ENCODE results near the gene KCNJ15. TPM values are rescaled to one million over a fixed set of nuclear protein-coding genes. Genes with fewer than 3 reads are reported as not detected.

KCNJ15 gene
- total RNA-seq, 1 experiment from 2014 or later, result not detected

DNA sequence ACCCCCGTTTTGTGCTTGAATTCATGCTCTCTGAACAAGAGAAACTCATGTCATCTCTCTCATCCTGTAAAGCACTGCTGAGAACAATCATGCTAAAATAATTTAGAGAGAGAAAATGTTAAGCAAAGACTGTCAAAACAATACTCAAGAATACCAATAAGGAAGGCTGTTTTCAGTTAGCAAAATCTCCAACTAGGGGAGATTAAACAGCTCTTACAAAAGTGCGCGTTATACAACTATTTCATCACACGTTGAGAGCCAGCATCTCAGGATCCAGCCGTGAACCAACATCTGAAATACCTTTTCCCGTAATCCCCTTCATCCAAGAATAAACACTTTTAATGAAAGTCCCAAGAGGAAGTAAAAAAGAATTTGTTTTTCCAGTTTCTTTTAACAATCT, 44.1 kb upstream of the KCNJ15 start:
- H3K9me3 Mint-ChIP-seq (ENCODE audit: unreplicated experiment), result no peaks in the 10 kb centered on the region
- Histone ChIP-seq H3K36me3 (ENCODE audit: control insufficient read depth, insufficient read depth, low read length) (no peaks in the 10 kb centered on the region), H3K9me3 (0 out of 2 replicates have a peak, but pooled peaks cover 3% of the 10 kb centered on the region), H3K27me3 (replicated peaks; ENCODE audit: control insufficient read depth, insufficient read depth, low read length) (no peaks in the 10 kb centered on the region), H3K4me1 (no peaks in the 10 kb centered on the region), H3K4me3 (ENCODE audit: low read depth, low read length) (no peak overlapping the region)
- intact Hi-C loops (cut with micrococcal nuclease; ENCODE audit: unreplicated experiment), result no loop called here
- POLR2A ChIA-PET, result no interaction called here
- DNase-seq, result no peak
- H3K27ac Mint-ChIP-seq (ENCODE audit: unreplicated experiment), result no peak overlapping the region
- peaks cover 20% of the 10 kb centered on the region for H3K27me3 Mint-ChIP-seq (ENCODE audit: insufficient read depth, unreplicated experiment)
- CTCF ChIA-PET, result no interaction called here
- no peaks in the 10 kb centered on the region for H3K4me1 Mint-ChIP-seq (ENCODE audit: low read depth, unreplicated experiment)
- TF ChIP-seq, protein P1, sequence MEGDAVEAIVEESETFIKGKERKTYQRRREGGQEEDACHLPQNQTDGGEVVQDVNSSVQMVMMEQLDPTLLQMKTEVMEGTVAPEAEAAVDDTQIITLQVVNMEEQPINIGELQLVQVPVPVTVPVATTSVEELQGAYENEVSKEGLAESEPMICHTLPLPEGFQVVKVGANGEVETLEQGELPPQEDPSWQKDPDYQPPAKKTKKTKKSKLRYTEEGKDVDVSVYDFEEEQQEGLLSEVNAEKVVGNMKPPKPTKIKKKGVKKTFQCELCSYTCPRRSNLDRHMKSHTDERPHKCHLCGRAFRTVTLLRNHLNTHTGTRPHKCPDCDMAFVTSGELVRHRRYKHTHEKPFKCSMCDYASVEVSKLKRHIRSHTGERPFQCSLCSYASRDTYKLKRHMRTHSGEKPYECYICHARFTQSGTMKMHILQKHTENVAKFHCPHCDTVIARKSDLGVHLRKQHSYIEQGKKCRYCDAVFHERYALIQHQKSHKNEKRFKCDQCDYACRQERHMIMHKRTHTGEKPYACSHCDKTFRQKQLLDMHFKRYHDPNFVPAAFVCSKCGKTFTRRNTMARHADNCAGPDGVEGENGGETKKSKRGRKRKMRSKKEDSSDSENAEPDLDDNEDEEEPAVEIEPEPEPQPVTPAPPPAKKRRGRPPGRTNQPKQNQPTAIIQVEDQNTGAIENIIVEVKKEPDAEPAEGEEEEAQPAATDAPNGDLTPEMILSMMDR (IDR thresholded peaks at IDR 0.05; ENCODE audit: insufficient read depth in 1 of 2, low read depth in 1 of 2, low read length in 1 of 2, severe bottlenecking in 1 of 2, unreplicated experiment in 1 of 2), result no peak
- no peaks in the 10 kb centered on the region for H3K36me3 Mint-ChIP-seq (ENCODE audit: insufficient read depth, unreplicated experiment)
- no peak overlapping the region for H3K4me3 Mint-ChIP-seq (ENCODE audit: unreplicated experiment)
- BruUV-seq (replicated peaks), result no TSS peak

DNA sequence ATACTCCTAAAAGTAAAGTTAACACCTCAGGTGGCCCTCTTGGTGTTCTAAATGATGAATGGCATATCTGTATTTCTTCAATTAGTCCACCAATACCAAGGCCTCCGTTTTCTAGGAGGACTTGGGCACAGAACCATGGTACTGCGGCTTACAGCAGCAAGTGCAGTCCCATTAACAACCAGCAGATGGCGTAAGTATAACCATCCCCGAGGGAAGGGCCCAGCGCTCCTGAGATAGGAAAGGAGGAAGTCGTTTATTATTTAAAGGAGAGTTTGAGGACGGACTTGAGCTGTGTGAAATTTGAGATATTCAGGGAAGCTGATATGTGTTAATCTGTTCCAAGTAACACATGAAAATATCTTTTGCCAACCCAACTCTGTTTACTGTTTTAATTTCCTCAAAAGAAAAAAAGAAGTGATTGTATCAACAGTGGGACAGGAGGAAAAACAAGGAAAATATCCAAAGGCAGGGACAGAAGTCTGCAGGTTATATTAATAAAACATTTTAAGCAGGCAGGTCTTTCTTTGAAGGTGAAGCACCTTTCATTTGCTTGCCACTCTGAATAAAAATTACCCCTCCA, 37.7 kb upstream of the KCNJ15 start:
- H3K4me3 ChIP-seq (ENCODE audit: low read depth, low read length), result no peak overlapping the region
- H3K4me1 ChIP-seq, result no peaks in the 10 kb centered on the region
- DNase-seq, result peak; percentile 43 to 49
- no peaks in the 10 kb centered on the region for H3K4me1 Mint-ChIP-seq (ENCODE audit: low read depth, unreplicated experiment)
- no TSS peak for BruUV-seq (replicated peaks)
- POLR2A ChIA-PET, result no interaction called here
- TF ChIP-seq, protein P1 (IDR thresholded peaks at IDR 0.05; ENCODE audit: insufficient read depth in 1 of 2, low read depth in 1 of 2, low read length in 1 of 2, severe bottlenecking in 1 of 2, unreplicated experiment in 1 of 2), result peak; percentile 70 to 76
- peaks cover 3% of the 10 kb centered on the region for H3K27me3 Mint-ChIP-seq (ENCODE audit: insufficient read depth, unreplicated experiment)
- peaks cover 16% of the 10 kb centered on the region for H3K9me3 ChIP-seq
- CTCF ChIA-PET, result interaction anchor here (0.6 kb wide), 2 partner anchors 137 to 263 kb away, joined by 3 to 4 read pairs; no protein-coding TSS in a partner anchor
- H3K36me3 ChIP-seq (ENCODE audit: control insufficient read depth, insufficient read depth, low read length), result no peaks in the 10 kb centered on the region
- H3K4me3 Mint-ChIP-seq (ENCODE audit: unreplicated experiment), result no peak overlapping the region
- H3K36me3 Mint-ChIP-seq (ENCODE audit: insufficient read depth, unreplicated experiment), result no peaks in the 10 kb centered on the region
- intact Hi-C loops (cut with micrococcal nuclease; ENCODE audit: unreplicated experiment), result loop anchor here (1.0 kb wide), 2 partner anchors 133 to 137 kb away; no protein-coding TSS in a partner anchor
- no peak overlapping the region for H3K27ac Mint-ChIP-seq (ENCODE audit: unreplicated experiment)
- peaks cover 45% of the 10 kb centered on the region for H3K9me3 Mint-ChIP-seq (ENCODE audit: unreplicated experiment)
- no peaks in the 10 kb centered on the region for H3K27me3 ChIP-seq (replicated peaks; ENCODE audit: control insufficient read depth, insufficient read depth, low read length)

DNA sequence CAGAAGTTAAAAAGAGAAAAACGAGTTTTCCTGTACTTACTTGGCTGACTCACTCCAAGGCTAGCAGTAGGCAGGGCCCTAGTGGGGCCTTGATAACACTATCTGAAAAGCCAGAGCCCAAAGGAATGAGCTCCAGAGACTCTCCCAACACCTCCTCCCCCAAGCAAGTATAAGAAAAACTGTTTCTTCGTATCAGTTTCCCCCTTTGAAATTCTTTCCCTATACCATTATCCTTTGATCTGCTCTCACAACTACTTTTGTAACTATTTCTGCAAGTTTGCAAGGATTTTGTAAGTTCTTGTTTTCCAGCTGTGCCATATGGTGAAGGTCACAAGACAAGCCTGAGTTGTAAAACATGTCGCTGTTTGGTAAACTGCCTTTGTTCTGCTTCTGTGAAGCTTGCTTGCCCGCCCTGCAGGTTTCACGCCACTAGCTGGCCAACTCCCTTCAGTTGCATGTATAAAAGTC, 36.5 kb upstream of the KCNJ15 start:
- Mint-ChIP-seq H3K27ac (ENCODE audit: unreplicated experiment) (no peak overlapping the region), H3K4me1 (ENCODE audit: low read depth, unreplicated experiment) (no peaks in the 10 kb centered on the region), H3K9me3 (ENCODE audit: unreplicated experiment) (peaks cover 47% of the 10 kb centered on the region), H3K4me3 (ENCODE audit: unreplicated experiment) (no peak overlapping the region), H3K36me3 (ENCODE audit: insufficient read depth, unreplicated experiment) (no peaks in the 10 kb centered on the region), H3K27me3 (ENCODE audit: insufficient read depth, unreplicated experiment) (peaks cover 3% of the 10 kb centered on the region)
- peaks cover 25% of the 10 kb centered on the region for H3K9me3 ChIP-seq
- H3K4me1 ChIP-seq, result no peaks in the 10 kb centered on the region
- intact Hi-C loops (cut with micrococcal nuclease; ENCODE audit: unreplicated experiment), result no loop called here
- ChIA-PET POLR2A (no interaction called here), CTCF (no interaction called here)
- H3K36me3 ChIP-seq (ENCODE audit: control insufficient read depth, insufficient read depth, low read length), result no peaks in the 10 kb centered on the region
- no TSS peak for BruUV-seq (replicated peaks)
- no peak for DNase-seq
- H3K27me3 ChIP-seq (replicated peaks; ENCODE audit: control insufficient read depth, insufficient read depth, low read length), result no peaks in the 10 kb centered on the region
- no peak overlapping the region for H3K4me3 ChIP-seq (ENCODE audit: low read depth, low read length)
- TF ChIP-seq, protein P1 (IDR thresholded peaks at IDR 0.05; ENCODE audit: insufficient read depth in 1 of 2, low read depth in 1 of 2, low read length in 1 of 2, severe bottlenecking in 1 of 2, unreplicated experiment in 1 of 2), result no peak
